Kidney tubule cell (primary cell): ENCODE measurements around the gene HOXD9.
A peak's percentile ranks its signal among the peaks of the same experiment; 100 is the strongest.

Experiments
- DNase-seq: peaks from one replicate; pipeline ENCODE4 v3.0.0-alpha.2; 2018; ENCODE audit warnings: low spot score

Gene HOXD9

DNA sequence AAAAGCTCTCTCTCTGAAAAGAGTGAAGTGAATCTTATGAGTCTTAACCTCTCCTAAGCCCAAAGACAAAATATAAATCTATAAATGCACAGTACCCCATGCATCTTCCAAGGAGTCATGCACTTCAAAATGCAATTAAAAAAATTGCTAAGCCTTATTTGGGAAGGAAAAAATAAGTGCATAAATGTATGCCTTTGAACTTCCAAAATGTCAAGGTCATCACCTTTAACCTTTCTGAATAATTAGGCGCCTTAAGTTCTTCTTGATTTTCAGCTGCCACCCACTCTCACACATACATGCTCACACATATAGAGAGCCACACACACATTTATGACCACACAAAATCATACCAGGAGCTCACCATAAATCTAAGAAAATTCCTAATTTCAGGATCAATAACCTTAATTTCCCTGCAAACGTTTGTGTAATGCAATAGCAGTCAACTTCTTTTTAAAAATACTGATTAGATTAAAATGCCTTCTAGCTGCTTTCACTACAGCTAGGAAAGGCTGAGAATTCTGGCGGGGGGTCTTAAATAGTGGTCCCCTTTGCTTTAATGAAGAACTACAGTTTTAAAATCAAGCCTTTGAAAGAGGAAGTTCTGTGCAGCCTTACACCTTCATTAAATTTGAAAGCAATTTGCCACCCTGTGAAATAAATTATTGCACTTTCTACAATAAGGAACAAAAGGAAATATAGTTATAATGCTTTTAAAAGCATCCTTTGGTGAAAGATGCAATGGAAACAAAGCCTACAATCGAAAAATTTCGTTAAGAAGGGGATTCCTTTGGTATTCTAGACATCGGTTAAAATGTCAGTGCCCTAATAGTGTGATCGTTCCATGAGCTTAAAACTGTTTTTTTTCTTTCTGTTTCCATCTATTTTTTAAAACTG, 11.9 kb upstream of the HOXD9 start:
- no peak for DNase-seq

DNA sequence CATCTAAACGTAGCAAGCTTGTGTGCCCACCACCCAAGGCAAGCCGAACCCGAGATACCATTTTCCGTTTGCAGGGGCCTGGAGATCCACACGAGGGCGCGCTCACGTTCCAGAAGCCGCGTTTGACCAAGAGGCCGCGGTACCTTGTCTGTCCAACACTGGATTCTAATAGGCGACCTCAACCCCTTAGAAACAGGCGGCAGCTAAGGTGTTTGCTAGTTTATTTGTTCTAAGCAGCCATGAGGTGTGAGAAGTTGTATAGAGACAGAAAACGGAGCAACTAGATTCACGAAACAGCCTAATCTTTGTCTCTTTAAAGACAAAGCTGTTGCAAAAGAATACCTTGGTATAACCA, 11.2 kb upstream of the HOXD9 start:
- peak; percentile 81 for DNase-seq

DNA sequence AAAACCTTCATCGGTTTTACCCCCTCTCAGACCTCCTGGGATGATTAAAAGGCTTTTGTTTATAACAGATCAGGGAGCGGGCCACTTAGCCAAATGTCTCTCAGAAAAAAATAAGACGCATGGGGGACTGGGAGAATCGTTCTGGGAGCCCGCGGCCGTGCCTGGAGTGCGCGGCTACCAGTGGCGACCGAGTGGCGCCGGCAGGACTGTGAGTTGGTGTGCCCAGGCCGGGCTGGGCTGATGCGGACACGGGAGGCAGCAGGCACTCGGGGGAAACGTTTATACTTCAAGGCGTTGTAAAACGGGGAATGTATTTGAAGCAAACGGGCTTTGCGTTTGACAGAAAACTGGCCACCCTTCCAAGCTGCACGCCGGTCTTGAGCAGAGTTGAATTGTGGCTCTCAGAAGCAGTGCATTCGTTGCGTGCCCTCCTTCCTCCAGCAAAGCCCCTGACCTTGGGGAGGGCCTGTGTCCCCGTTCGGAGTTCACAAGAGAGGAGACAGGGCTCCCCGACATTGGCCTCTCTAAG, 10.6 kb upstream of the HOXD9 start:
- DNase-seq: no peak

DNA sequence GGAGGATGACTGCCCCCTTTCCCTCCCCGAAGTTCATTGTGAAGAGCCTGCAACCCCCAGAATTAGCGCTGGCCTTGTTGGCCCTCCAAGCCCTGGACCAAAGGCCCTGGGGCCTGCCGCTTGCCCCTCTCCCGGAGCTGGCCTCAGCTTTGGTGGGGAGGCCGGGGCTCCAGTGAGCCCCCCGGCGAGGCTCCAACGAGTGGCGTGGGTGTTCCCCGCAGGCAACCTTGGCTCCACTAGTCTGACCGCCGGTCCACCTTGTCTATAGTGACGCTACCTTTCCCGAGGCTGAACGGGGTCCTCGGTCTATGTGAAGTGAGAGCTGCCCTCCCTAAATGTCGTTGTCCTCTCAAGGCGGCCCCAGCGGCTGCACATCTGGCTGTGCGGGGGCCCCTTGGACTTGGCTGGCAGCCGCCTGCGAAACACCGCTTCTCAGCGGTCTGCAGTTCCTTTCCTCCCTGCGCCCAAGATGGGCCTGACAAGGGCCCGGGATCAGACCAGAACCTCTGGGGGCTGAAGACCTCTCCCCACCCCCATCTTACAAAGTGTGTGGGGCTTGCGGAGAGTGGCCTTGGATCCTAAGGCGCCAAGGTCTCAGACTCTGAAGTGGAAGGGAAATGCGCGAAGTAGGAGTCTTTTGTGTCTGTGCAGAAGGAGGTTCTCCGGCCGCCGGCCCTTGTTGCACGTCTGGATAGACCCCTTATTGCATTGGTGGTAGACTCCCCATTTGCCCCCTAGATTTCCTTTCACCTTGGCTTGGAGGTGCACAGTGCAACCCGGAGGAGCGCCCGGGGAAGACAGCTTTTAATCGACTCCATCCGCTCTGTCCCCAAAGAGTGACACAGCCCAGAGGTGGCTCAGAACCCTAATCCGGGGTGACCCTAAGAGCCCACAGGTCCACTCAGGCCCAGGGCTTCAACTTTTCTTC, 9.9 kb upstream of the HOXD9 start:
- no peak for DNase-seq

DNA sequence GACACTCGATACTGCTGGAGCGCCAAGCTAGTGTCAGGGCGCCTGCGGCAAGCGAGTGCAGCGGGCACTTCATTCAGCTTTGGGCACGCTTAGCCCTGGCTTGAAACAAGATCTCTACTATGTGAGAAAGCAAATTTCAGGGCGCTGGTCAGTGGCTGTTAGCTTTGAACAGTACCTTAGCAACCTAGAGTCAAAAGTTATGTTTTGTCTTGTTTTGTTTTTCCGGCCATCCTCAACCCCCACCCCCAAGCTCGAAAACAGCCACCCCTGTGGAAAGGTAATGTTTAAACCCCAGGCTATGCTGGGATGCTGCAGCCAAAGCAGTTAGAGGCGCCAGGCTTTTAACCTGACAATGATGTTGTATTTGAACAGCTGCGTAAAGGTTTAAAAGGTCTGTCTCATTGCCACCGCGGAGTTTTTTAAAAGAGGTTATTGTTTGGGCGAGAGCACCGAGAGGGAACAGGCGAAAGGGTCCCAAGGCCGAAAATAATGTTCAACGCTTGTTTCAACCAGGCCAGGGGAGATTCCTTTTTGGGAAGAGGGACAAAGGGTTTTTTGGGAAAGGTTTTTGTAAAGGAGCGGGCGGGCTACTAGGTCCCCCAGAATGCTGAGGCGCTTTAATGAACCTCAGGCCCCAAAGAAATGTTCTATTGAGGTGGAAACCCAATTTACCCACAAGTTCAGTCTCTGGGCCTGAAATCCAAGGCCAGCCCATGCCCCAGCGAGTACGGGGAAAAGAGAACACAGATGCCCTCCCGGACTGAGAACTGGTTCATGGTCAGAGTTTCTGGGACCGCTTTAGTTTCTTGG, 8.2 kb upstream of the HOXD9 start:
- DNase-seq: peak; percentile 58

DNA sequence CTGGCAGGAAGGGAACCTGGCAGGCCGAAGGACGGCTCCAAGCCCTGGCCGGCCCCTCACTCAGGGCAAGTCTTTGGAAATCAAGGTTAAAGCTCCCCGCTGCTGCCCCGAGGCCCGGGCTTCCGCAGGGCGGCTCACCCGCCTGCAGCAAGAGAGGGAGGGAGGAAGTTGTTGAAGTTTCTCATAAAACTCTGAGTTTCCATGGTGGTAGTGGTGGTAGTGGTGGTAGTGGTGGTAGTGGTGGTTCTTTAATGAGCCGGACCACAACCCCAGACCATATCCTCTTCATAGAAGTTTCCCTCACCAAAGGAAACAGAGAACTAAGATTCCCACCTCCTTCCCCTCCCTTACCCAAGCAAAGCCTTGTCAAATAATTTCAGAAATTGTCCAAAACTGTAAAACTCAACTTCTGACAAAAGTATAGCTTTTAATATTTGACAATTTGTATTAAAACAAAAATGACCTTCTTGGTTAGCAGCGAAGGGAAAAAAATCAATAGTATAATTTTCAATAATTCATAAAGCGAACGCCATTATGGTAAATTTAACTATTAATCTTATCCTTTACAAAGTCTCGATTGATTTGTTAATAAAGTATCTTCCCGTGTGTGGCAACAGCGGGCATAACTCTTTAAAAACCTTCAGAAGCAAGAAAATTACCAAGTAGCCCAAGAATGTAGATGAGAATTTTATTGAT, 7.4 kb upstream of the HOXD9 start:
- no peak for DNase-seq

DNA sequence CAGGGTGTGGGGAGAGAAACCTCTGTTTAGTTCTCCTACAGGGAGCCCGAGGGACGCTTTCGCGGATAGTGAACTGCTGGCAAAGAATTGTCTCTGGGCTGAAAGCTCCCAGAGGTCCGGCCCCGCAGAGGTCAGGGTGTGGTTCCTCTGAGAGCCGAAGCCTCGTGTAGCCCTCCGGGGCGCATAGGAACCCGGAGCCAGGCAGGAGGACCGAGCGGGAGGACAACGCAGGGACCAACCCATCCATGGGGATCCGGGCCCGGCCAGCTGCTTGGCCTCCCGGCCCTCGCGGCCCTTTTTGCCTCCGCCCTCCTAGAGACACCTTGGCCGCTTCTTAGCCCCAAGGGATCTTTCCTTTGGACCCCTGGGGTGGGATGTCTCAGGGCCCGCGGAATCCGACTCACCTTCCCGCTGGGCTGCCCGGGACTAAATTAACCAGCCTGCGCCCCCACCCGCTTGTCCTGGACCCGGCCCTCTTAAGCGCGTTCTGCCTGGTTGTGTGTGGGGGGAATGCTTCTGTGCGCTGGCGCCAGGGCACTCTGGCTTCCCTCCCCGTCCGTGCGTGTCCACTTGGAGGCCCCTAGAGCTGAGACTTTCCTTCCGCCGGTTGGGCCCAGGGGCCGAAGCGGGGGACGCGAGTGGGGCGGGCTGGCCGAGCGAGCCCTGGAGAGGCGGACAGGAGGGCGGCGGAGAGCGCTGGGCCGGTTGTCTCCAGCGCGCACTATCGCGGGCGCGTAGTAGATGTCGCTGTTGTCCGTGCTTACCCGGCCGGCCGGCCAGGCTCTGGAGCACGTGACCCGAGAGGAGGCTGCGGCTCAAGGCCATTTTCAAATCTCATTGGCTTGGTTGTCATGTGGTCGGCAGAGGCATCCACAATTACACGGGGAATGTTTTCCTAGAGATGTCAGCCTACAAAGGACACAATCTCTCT, 6.4 kb upstream of the HOXD9 start, which contains the start of gene HOXD10:
Gene HOXD10, plus strand, starts transcription at position 896 of the 931 bp plus-strand sequence. CDS start 56 bp downstream, outside the sequence.
- DNase-seq: peak; percentile 93

DNA sequence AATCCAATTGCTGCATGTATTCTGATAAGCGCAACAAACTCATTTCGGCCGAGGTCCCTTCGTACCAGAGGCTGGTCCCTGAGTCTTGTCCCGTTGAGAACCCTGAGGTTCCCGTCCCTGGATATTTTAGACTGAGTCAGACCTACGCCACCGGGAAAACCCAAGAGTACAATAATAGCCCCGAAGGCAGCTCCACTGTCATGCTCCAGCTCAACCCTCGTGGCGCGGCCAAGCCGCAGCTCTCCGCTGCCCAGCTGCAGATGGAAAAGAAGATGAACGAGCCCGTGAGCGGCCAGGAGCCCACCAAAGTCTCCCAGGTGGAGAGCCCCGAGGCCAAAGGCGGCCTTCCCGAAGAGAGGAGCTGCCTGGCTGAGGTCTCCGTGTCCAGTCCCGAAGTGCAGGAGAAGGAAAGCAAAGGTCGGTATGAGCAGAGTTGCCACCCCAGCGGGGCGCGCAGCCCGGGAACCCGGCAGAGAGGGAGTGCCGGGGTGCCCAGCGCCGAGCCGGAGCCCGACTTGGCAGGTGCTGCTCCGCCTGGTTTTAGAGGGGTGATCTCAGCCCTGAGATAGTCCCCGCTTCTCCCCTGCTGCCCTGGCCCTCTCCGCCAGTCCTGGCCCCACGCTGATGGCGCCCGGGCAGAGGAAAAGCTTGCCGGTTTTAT, 5.2 kb upstream of the HOXD9 start:
- peak; percentile 68 for DNase-seq

DNA sequence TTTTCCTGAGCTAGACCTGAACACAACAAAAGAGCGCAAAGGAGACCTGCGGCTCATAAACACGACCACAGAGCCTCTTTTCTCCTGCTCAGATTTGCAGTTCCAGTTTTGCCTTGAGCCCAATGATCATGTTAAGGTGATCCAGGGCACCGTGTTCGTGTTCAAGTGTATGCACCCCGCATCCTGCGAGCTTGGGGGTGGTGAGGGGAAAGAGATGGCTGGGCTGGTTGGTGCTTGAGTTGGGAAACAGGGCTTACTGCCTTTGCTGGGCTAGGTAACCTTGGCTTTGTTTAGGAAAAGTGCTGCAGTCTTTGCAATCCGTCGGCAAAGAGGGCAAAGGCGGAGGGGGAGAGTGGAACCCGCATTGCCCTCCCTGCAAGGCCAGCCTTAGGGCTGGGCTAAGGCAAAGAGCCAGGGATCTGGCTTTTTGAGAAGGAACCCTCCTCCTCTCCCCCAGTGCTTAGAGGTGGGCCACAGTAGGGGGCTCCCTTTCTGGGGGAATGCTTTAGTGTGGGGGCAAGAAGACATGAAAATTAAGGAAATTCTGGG, 4.6 kb upstream of the HOXD9 start:
- DNase-seq: no peak

DNA sequence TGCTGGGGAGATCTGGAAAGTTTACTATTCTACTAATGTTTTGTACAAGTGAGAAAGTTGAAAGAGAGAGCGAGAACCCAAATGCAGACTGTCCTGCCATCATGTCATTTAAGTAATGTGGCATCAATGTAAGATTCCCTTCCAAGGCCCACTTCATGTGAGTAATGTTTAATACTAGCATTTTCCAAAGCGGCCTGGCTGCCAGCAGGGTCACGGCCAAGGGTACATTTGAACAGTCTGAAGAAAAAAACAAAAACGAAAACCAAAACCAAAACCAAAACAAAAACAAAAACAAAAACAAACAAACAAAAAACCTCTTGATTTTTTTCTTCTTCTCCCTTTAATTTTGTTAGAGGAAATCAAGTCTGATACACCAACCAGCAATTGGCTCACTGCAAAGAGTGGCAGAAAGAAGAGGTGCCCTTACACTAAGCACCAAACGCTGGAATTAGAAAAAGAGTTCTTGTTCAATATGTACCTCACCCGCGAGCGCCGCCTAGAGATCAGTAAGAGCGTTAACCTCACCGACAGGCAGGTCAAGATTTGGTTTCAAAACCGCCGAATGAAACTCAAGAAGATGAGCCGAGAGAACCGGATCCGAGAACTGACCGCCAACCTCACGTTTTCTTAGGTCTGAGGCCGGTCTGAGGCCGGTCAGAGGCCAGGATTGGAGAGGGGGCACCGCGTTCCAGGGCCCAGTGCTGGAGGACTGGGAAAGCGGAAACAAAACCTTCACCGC, 3.7 kb upstream of the HOXD9 start:
- DNase-seq: peak; percentile 84

DNA sequence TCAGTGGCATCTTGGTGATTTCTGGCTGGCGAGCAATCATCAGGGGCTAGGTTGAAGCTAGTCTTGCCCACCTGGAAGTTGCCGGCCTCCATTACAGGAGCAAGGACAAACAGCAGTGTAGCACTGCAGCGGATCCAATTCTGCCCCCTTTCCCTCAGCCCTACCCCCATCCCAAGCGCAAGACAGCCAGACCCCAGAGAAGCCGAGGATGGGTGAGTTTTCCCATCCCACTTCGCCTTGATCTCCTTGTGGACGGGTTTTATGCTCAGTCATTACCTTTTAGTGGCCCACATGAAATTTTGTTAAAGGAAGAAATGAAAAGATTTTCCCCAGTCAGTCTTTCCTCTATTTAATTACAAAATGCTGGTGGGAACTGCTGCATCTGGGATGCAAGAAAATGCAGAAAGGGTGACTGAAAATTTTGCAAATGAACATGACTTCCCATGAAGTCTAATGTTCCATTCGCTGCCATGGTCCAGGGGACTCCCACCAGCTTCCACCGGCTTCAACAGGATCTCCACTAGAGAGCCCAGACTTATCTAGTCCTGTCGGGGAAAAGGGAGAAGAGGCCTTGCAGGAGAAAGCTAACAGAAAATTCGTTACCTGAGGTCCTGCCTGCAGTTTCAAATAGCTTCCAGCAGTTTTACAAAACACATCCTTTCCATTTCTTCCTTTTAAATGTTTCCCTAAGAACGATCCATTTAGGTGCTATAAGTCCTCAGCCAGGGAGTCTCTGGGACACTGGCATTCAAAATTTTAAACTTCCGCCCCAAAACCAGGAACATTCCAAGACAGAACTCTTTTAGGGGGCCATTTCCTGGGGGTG, 1.9 kb upstream of the HOXD9 start:
- DNase-seq: peak; percentile 53

DNA sequence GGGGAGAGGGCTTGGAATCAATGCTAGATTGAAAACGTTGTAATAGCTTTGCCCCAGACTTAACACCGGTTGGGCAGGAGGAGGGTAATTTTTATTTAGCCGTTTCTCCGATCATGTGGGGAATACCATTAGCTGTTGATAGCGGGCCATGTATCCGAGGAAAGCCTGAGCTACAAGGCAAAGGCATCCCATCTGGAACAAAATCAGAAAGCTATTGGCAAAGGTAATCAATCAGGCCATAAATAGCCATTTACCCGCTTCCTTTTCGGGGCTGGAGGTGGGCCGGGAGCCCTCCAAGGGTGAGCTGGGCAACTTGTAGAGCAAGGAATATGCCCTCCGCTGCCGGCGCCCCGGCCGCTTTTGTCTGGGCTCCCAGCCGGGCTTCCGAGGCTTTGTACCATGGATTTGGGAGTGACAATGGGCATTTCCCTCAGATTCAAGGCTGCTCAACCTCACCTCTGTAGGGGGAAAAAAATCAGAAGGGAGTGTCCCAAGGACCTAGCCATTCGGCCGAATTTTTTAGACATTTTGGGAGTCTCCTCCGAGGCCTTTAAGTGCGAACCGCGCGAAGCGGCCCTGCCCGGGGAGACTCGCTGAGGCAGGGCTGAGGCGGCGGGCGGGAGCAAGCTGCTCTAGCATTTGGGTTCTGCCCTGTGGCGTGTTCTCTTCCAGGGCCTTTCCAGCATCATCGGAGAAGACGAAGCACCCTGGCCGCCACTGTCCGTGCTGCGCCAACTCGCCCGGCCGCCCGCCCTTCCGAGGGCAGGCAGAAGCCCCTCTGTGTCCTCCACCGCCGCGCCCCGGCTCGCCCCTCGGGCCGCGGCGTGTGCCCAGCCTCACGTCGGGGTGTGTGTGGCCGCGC, 1.1 kb upstream of the HOXD9 start:
- DNase-seq: peak; percentile 44

DNA sequence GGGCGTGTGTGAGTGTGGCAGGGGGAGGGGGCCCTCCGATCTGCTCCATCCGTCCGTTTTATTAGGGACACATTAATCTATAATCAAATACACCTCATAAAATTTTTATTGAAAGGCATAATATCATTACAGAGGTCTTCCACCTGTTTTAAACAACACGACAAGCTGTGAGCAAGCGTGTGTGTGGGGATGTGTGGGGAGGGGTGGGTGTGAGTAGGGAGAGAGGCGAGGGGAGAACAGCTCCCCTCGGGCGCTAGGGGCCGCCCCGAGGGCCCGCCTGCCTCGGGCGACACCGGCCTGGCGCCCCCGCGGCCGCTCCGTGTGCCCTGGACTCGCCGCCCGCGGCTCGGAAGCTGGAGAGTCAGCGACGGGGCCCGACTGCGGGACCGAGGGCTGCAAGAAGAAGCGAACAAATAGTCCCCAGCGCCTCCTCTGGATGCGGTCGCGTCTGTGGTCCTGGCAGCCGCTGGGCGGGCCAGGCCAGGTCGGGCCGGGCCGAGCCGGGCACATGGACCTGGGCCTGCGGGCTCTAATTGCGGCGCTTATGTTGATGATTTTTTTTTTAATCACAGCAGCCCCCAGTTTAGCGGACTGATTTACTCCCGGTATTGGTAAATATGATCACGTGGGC, 352 bp upstream of the HOXD9 start:
- DNase-seq: peak; percentile 81

DNA sequence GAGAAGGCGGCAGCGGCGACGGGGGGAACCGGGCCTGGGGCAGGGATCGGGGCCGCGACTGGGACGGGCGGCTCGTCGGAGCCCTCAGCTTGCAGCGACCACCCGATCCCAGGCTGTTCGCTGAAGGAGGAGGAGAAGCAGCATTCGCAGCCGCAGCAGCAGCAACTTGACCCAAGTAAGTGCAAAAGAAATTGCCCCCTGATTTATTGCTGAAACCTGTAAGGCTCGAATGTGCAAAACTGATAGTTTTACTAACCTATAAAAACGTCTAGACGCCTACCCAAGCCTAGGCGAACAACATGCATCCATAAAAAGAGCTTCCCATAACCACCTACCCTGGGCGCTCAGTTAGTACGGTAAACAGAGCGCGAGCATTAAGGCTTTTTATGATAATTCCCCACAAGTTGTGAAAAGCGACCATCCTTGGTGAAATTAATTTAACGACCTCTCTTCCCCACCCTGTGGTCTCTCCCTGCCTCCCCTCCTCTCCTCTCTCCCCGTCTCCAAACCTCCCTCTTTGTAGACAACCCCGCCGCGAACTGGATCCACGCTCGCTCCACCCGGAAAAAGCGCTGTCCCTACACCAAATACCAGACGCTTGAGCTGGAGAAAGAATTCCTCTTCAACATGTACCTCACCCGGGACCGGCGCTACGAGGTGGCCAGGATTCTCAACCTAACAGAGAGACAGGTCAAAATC, 1.0 kb downstream of the HOXD9 start:
- peak; percentile 47 for DNase-seq
